HG02642 (cell line): ENCODE measurements around the gene UBE2E2.

Experiments used
- ATAC-seq: cut with Tn5 transposase; IDR thresholded peaks from one replicate; pipeline ENCODE4 v1.9.1; 2021; ENCODE audit warnings: mild to moderate bottlenecking; ENCODE audit not compliant: unreplicated experiment, poor library complexity

The UBE2E2 gene

GRCh38 chr3:23372285-23372684 is 169.2 kb downstream of the UBE2E2 start:
- ATAC-seq = no peak

GRCh38 chr3:23376516-23377248 is 173.6 kb downstream of the UBE2E2 start:
- no peak for ATAC-seq

GRCh38 chr3:23377928-23378672 is 175.0 kb downstream of the UBE2E2 start:
- ATAC-seq = no peak

GRCh38 chr3:23383875-23384274 is 180.7 kb downstream of the UBE2E2 start:
- ATAC-seq = no peak

- ATAC-seq = no peak
Observed at GRCh38 chr3:23385327-23385726, 182.2 kb downstream of the UBE2E2 start.

GRCh38 chr3:23387286-23387918 is 184.3 kb downstream of the UBE2E2 start:
- no peak for ATAC-seq

GRCh38 chr3:23389089-23389488 is 186.0 kb downstream of the UBE2E2 start:
- no peak for ATAC-seq

- ATAC-seq = peak; percentile 79
Observed at GRCh38 chr3:23389686-23390085, 186.6 kb downstream of the UBE2E2 start.

GRCh38 chr3:23390446-23390845 is 187.3 kb downstream of the UBE2E2 start:
- no peak for ATAC-seq

- no peak for ATAC-seq
Observed at GRCh38 chr3:23390989-23391553, 187.9 kb downstream of the UBE2E2 start.

- no peak for ATAC-seq
Observed at GRCh38 chr3:23395115-23395514, 192.0 kb downstream of the UBE2E2 start.

GRCh38 chr3:23396746-23397145 is 193.6 kb downstream of the UBE2E2 start:
- ATAC-seq = no peak

GRCh38 chr3:23399221-23399620 is 196.1 kb downstream of the UBE2E2 start:
- ATAC-seq = no peak

GRCh38 chr3:23402728-23403492 is 199.8 kb downstream of the UBE2E2 start:
- ATAC-seq = no peak

GRCh38 chr3:23404246-23404645 is 201.1 kb downstream of the UBE2E2 start:
- no peak for ATAC-seq

- ATAC-seq = peak; percentile 67
Observed at GRCh38 chr3:23405081-23405480, 202.0 kb downstream of the UBE2E2 start.

GRCh38 chr3:23406601-23407000 is 203.5 kb downstream of the UBE2E2 start:
- no peak for ATAC-seq

- no peak for ATAC-seq
Observed at GRCh38 chr3:23418026-23418425, 214.9 kb downstream of the UBE2E2 start.

GRCh38 chr3:23421811-23422516 is 218.8 kb downstream of the UBE2E2 start:
- peak; percentile 40 for ATAC-seq

GRCh38 chr3:23422517-23422851 is 219.4 kb downstream of the UBE2E2 start:
- ATAC-seq = peak; percentile 87
